ENCODE results near the gene SPRED1.
A peak's percentile ranks its signal among the peaks of the same experiment; 100 is the strongest.

Gene SPRED1

GRCh38 chr15:38252481-38253350 lies at the start of gene SPRED1:
Gene SPRED1 (plus strand): TSS chr15:38252836. CDS start chr15:38253186, 350 bp downstream.
- Mint-ChIP-seq H3K4me1 (peaks cover 22% of the 10 kb centered on the region), H3K27me3 (no peaks in the 10 kb centered on the region), H3K4me3 (peak within 1 kb of the TSS; percentile 93), H3K27ac (peak within 1 kb of the TSS; percentile 89), H3K36me3 (no peaks in the 10 kb centered on the region), H3K9me3 (no peaks in the 10 kb centered on the region)
- DNase-seq (ENCODE audit: low spot score in 2 of 2), result peak; percentile 6 to 32
- ATAC-seq (ENCODE audit: low read depth), result no peak

- peaks cover 8% of the 10 kb centered on the region for H3K27me3 Mint-ChIP-seq
- no peak for DNase-seq (ENCODE audit: low spot score in 2 of 2)
- H3K36me3 Mint-ChIP-seq, result no peaks in the 10 kb centered on the region
- H3K9me3 Mint-ChIP-seq, result no peaks in the 10 kb centered on the region
- ATAC-seq (ENCODE audit: low read depth), result no peak
- no peak overlapping the region for H3K4me3 Mint-ChIP-seq
- no peaks in the 10 kb centered on the region for H3K4me1 Mint-ChIP-seq
- H3K27ac Mint-ChIP-seq, result no peak overlapping the region
Measured at GRCh38 chr15:38205526-38206272, 46.9 kb upstream of the SPRED1 start.

- H3K27me3 Mint-ChIP-seq, result peaks cover 4% of the 10 kb centered on the region
- H3K4me1 Mint-ChIP-seq, result no peaks in the 10 kb centered on the region
- H3K36me3 Mint-ChIP-seq, result no peaks in the 10 kb centered on the region
- H3K4me3 Mint-ChIP-seq, result no peak overlapping the region
- no peak for DNase-seq (ENCODE audit: low spot score in 2 of 2)
- H3K9me3 Mint-ChIP-seq, result no peaks in the 10 kb centered on the region
- no peak for ATAC-seq (ENCODE audit: low read depth)
- no peak overlapping the region for H3K27ac Mint-ChIP-seq
Measured at GRCh38 chr15:38207621-38208020, 45.0 kb upstream of the SPRED1 start.

GRCh38 chr15:38208206-38208605 lies 44.4 kb upstream of the SPRED1 start:
- no peak for ATAC-seq (ENCODE audit: low read depth)
- H3K4me3 Mint-ChIP-seq, result no peak overlapping the region
- no peak overlapping the region for H3K27ac Mint-ChIP-seq
- H3K27me3 Mint-ChIP-seq, result peaks cover 3% of the 10 kb centered on the region
- no peak for DNase-seq (ENCODE audit: low spot score in 2 of 2)
- H3K9me3 Mint-ChIP-seq, result no peaks in the 10 kb centered on the region
- no peaks in the 10 kb centered on the region for H3K4me1 Mint-ChIP-seq
- H3K36me3 Mint-ChIP-seq, result no peaks in the 10 kb centered on the region

GRCh38 chr15:38208779-38209178 lies 43.9 kb upstream of the SPRED1 start:
- Mint-ChIP-seq H3K9me3 (no peaks in the 10 kb centered on the region), H3K27ac (no peak overlapping the region), H3K36me3 (no peaks in the 10 kb centered on the region), H3K27me3 (peaks cover 2% of the 10 kb centered on the region), H3K4me3 (no peak overlapping the region), H3K4me1 (no peaks in the 10 kb centered on the region)
- DNase-seq (ENCODE audit: low spot score in 2 of 2) (no peak), ATAC-seq (ENCODE audit: low read depth) (no peak)

- Mint-ChIP-seq H3K9me3 (no peaks in the 10 kb centered on the region), H3K27me3 (peaks cover 2% of the 10 kb centered on the region), H3K4me3 (no peak overlapping the region), H3K27ac (no peak overlapping the region), H3K36me3 (no peaks in the 10 kb centered on the region), H3K4me1 (no peaks in the 10 kb centered on the region)
- DNase-seq (ENCODE audit: low spot score in 2 of 2) (no peak), ATAC-seq (ENCODE audit: low read depth) (no peak)
Measured at GRCh38 chr15:38211249-38211648, 41.4 kb upstream of the SPRED1 start.

- Mint-ChIP-seq H3K36me3 (no peaks in the 10 kb centered on the region), H3K27me3 (peaks cover 2% of the 10 kb centered on the region), H3K9me3 (no peaks in the 10 kb centered on the region), H3K4me3 (no peak overlapping the region), H3K4me1 (no peaks in the 10 kb centered on the region), H3K27ac (no peak overlapping the region)
- ATAC-seq (ENCODE audit: low read depth) (no peak), DNase-seq (ENCODE audit: low spot score in 2 of 2) (no peak)
Measured at GRCh38 chr15:38211811-38212210, 40.8 kb upstream of the SPRED1 start.

GRCh38 chr15:38212729-38213351 lies 39.8 kb upstream of the SPRED1 start:
- H3K27ac Mint-ChIP-seq, result no peak overlapping the region

GRCh38 chr15:38213356-38213755 lies 39.3 kb upstream of the SPRED1 start:
- DNase-seq (ENCODE audit: low spot score in 2 of 2), result no peak
- Mint-ChIP-seq H3K4me3 (no peak overlapping the region), H3K9me3 (no peaks in the 10 kb centered on the region)

More at GRCh38 chr15:38212729-38213351, 39.8 kb upstream of the SPRED1 start:
- Mint-ChIP-seq H3K36me3 (no peaks in the 10 kb centered on the region), H3K9me3 (no peaks in the 10 kb centered on the region), H3K27me3 (no peaks in the 10 kb centered on the region), H3K4me3 (no peak overlapping the region), H3K4me1 (no peaks in the 10 kb centered on the region)
- DNase-seq (ENCODE audit: low spot score in 2 of 2), result no peak
- no peak for ATAC-seq (ENCODE audit: low read depth)

GRCh38 chr15:38215707-38216106 lies 36.9 kb upstream of the SPRED1 start:
- no peak overlapping the region for H3K4me3 Mint-ChIP-seq
- DNase-seq (ENCODE audit: low spot score in 2 of 2) (no peak), ATAC-seq (ENCODE audit: low read depth) (no peak)
- no peaks in the 10 kb centered on the region for H3K36me3 Mint-ChIP-seq
- no peaks in the 10 kb centered on the region for H3K27me3 Mint-ChIP-seq
- no peaks in the 10 kb centered on the region for H3K4me1 Mint-ChIP-seq
- no peaks in the 10 kb centered on the region for H3K9me3 Mint-ChIP-seq
- no peak overlapping the region for H3K27ac Mint-ChIP-seq

More at GRCh38 chr15:38213356-38213755, 39.3 kb upstream of the SPRED1 start:
- Mint-ChIP-seq H3K27ac (no peak overlapping the region), H3K36me3 (no peaks in the 10 kb centered on the region), H3K4me1 (no peaks in the 10 kb centered on the region), H3K27me3 (no peaks in the 10 kb centered on the region)
- ATAC-seq (ENCODE audit: low read depth), result no peak

GRCh38 chr15:38216763-38217162 lies 35.9 kb upstream of the SPRED1 start:
- no peak overlapping the region for H3K4me3 Mint-ChIP-seq
- H3K36me3 Mint-ChIP-seq, result no peaks in the 10 kb centered on the region
- H3K4me1 Mint-ChIP-seq, result no peaks in the 10 kb centered on the region
- ATAC-seq (ENCODE audit: low read depth) (no peak), DNase-seq (ENCODE audit: low spot score in 2 of 2) (no peak)
- no peaks in the 10 kb centered on the region for H3K9me3 Mint-ChIP-seq
- H3K27me3 Mint-ChIP-seq, result no peaks in the 10 kb centered on the region
- H3K27ac Mint-ChIP-seq, result no peak overlapping the region

- Mint-ChIP-seq H3K4me3 (no peak overlapping the region), H3K4me1 (no peaks in the 10 kb centered on the region), H3K27ac (no peak overlapping the region), H3K27me3 (no peaks in the 10 kb centered on the region), H3K9me3 (no peaks in the 10 kb centered on the region), H3K36me3 (no peaks in the 10 kb centered on the region)
- no peak for DNase-seq (ENCODE audit: low spot score in 2 of 2)
- ATAC-seq (ENCODE audit: low read depth), result no peak
Measured at GRCh38 chr15:38217191-38217595, 35.4 kb upstream of the SPRED1 start.

- no peak overlapping the region for H3K4me3 Mint-ChIP-seq
- no peak for DNase-seq (ENCODE audit: low spot score in 2 of 2)
- no peaks in the 10 kb centered on the region for H3K9me3 Mint-ChIP-seq
- no peaks in the 10 kb centered on the region for H3K36me3 Mint-ChIP-seq
- ATAC-seq (ENCODE audit: low read depth), result no peak
- H3K4me1 Mint-ChIP-seq, result no peaks in the 10 kb centered on the region
- H3K27me3 Mint-ChIP-seq, result no peaks in the 10 kb centered on the region
- H3K27ac Mint-ChIP-seq, result no peak overlapping the region
Measured at GRCh38 chr15:38217788-38218609, 34.6 kb upstream of the SPRED1 start.

Data from memory B cell (primary cell).